Measurements from ENCODE around the gene FES. TPM values are rescaled to one million over a fixed set of nuclear protein-coding genes. Genes with fewer than 3 reads are reported as not detected.

FES gene
- total and polyA plus RNA-seq, 2 of the 13 experiments (the other 11 are each of a cell fraction or from before 2014, with no cell fraction given) = 4.0 to 9.5 TPM

DNA sequence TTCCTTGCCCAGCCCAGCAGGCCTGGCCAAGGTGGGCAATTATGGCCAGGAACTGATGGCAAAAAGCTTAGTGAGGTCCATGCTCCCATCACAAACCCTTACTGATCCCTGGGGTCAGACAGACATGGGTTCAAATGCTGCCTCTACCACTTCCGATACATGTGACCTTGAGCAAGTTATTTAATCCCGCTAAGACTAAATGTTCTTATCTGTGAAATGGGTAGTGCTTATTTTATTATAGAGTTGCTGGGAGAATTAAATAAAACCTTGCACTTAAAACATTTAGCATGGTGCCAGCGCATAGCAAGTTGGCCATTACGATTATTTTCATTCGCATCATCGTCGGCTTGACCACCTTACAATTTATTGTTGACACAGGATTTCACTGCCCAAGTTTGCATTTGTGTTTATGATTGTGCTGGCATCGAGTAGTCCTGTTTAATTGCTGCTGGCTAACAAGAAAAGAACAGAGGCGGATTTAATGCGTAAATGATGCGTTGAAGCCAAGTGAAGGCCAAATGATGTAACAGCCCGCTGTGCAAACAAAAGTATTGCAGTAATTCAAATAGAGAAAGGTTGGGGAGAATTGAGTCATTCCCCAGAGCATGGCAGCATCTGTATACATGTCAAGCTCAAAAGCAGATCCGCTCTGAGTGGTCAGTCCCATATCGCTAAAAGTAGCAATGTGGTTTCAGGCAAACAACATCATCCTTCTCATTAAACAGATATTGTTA lies 23.2 kb upstream of the FES start (continued):
- peak; percentile 70; the same call in 1 of the 2 replicates for TF ChIP-seq TBX2 (CRISPR knock-in tag; IDR thresholded peaks at IDR 0.05; ENCODE audit: borderline replicate concordance)
- peak; percentile 80 for TF ChIP-seq SKI (IDR thresholded peaks at IDR 0.05; ENCODE audit: partially characterized antibody)
- TF ChIP-seq NR2F6 (IDR thresholded peaks at IDR 0.05) = peak; percentile 76
- TF ChIP-seq NR2F6 (CRISPR knock-in tag; IDR thresholded peaks at IDR 0.05) = peak; percentile 84
- TF ChIP-seq FOSL2 (CRISPR knock-in tag; IDR thresholded peaks at IDR 0.05) = peak; percentile 97
- TF ChIP-seq HMG20A (CRISPR knock-in tag; IDR thresholded peaks at IDR 0.05; ENCODE audit: borderline replicate concordance) = peak; percentile 94
- TF ChIP-seq POGK (CRISPR knock-in tag; conservative IDR thresholded peaks at IDR 0.05) = peak; percentile 46; the same call in 1 of the 2 replicates
- no peak for TF ChIP-seq GFI1 (CRISPR knock-in tag; IDR thresholded peaks at IDR 0.05; ENCODE audit: borderline replicate concordance)
- no peak for TF ChIP-seq ZNF460 (CRISPR knock-in tag; IDR thresholded peaks at IDR 0.05; ENCODE audit: borderline replicate concordance)
- peak; percentile 89; the same call in 1 of the 2 replicates for TF ChIP-seq NFKBIZ (CRISPR knock-in tag; IDR thresholded peaks at IDR 0.05)
- 0 out of 2 replicates have a peak, but pooled peaks have one; percentile 40 for TF ChIP-seq HOXA9 (CRISPR knock-in tag; IDR thresholded peaks at IDR 0.05; ENCODE audit: borderline replicate concordance)
- peak; percentile 71; the same call in 1 of the 2 replicates for TF ChIP-seq PPARG (CRISPR knock-in tag; conservative IDR thresholded peaks at IDR 0.05)
- no peak for TF ChIP-seq NONO (IDR thresholded peaks at IDR 0.05)
- TF ChIP-seq NONO (CRISPR knock-in tag; conservative IDR thresholded peaks at IDR 0.05) = peak; percentile 60
- TF ChIP-seq TBX3 (IDR thresholded peaks at IDR 0.05; ENCODE audit: borderline replicate concordance) = peak; percentile 61; the same call in 1 of the 2 replicates
- 0 out of 2 replicates have a peak, but pooled peaks have one; percentile 41 for TF ChIP-seq ZNF24 (IDR thresholded peaks at IDR 0.05)
- TF ChIP-seq, protein P1, sequence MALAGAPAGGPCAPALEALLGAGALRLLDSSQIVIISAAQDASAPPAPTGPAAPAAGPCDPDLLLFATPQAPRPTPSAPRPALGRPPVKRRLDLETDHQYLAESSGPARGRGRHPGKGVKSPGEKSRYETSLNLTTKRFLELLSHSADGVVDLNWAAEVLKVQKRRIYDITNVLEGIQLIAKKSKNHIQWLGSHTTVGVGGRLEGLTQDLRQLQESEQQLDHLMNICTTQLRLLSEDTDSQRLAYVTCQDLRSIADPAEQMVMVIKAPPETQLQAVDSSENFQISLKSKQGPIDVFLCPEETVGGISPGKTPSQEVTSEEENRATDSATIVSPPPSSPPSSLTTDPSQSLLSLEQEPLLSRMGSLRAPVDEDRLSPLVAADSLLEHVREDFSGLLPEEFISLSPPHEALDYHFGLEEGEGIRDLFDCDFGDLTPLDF (CRISPR knock-in tag; IDR thresholded peaks at IDR 0.05) = 0 out of 2 replicates have a peak, but pooled peaks have one; percentile 27
- no peak for TF ChIP-seq GABPA (IDR thresholded peaks at IDR 0.05; ENCODE audit: low read depth, low read length)
- TF ChIP-seq GABPA (CRISPR knock-in tag; IDR thresholded peaks at IDR 0.05; ENCODE audit: low read depth) = 0 out of 2 replicates have a peak, but pooled peaks have one; percentile 7
- TF ChIP-seq ZNF207 (IDR thresholded peaks at IDR 0.05; ENCODE audit: borderline replicate concordance) = no peak
- TF ChIP-seq EP300 (IDR thresholded peaks at IDR 0.05; ENCODE audit: low read depth in 2 of 2, low read length in 2 of 2) = peak; percentile 74 to 88
- TF ChIP-seq EP300 (CRISPR knock-in tag; IDR thresholded peaks at IDR 0.05; ENCODE audit: borderline replicate concordance) = peak; percentile 91; the same call in 1 of the 2 replicates
- peak; percentile 73; the same call in 1 of the 2 replicates for TF ChIP-seq ZBED4 (CRISPR knock-in tag; IDR thresholded peaks at IDR 0.05; ENCODE audit: borderline replicate concordance)
- no peak for TF ChIP-seq ZNF891 (CRISPR knock-in tag; IDR thresholded peaks at IDR 0.05)
- no peak for TF ChIP-seq ZMYM2 (CRISPR knock-in tag; IDR thresholded peaks at IDR 0.05)

Data from HepG2 (cell line).